HFFc6 (cell line): ENCODE data around the gene SPI1. TPM values are rescaled to one million over a fixed set of nuclear protein-coding genes. Genes with fewer than 3 reads are reported as not detected.

Experiments used
- DNase-seq: peaks from one replicate; pipeline ENCODE4 v3.0.0-alpha.2; 2018
- H3K27ac Mint-ChIP-seq: 2 replicates; pipeline ENCODE4 v1.8.0; 2020; ENCODE audit warnings: mild to moderate bottlenecking, mixed read lengths
- H3K27me3 Mint-ChIP-seq: 2 replicates; pipeline ENCODE4 v1.8.0; 2021; ENCODE audit warnings: mild to moderate bottlenecking, moderate library complexity, mixed read lengths; ENCODE audit not compliant: insufficient read depth
- H3K36me3 Mint-ChIP-seq: 2 replicates; pipeline ENCODE4 v1.8.0; 2021; ENCODE audit warnings: low read depth, mixed read lengths
- H3K4me1 Mint-ChIP-seq: 2 replicates; pipeline ENCODE4 v1.8.0; 2020; ENCODE audit warnings: low read depth, mixed read lengths
- H3K4me3 Mint-ChIP-seq: 2 replicates; pipeline ENCODE4 v1.8.0; 2020; ENCODE audit warnings: mild to moderate bottlenecking, moderate library complexity, mixed read lengths
- H3K9me3 Mint-ChIP-seq: 2 replicates; pipeline ENCODE4 v1.8.0; 2020; ENCODE audit warnings: mild to moderate bottlenecking, mixed read lengths
- total RNA-seq, 6 experiments: library from RNA; stranded (reverse); fragmentation: NEBNext Ultra II Directional; extraction: Animal tissue kit (Norgen Biotek cat#: 25700); gene quantifications; 2 replicates in 1 of 6; 3 replicates in 5 of 6; pipeline ENCODE4 v1.2.3, GENCODE V29; 2021
- TF ChIP-seq, protein P1 (sequence below): fragments of 200-600 bp; sonication (generic); IDR thresholded peaks from 2 replicates; pipeline ENCODE4 v1.5.0; 2021; ENCODE audit warnings: antibody characterized with exemption, mild to moderate bottlenecking

SPI1 gene
- total RNA-seq, 6 experiments from 2014 or later: not detected

DNA sequence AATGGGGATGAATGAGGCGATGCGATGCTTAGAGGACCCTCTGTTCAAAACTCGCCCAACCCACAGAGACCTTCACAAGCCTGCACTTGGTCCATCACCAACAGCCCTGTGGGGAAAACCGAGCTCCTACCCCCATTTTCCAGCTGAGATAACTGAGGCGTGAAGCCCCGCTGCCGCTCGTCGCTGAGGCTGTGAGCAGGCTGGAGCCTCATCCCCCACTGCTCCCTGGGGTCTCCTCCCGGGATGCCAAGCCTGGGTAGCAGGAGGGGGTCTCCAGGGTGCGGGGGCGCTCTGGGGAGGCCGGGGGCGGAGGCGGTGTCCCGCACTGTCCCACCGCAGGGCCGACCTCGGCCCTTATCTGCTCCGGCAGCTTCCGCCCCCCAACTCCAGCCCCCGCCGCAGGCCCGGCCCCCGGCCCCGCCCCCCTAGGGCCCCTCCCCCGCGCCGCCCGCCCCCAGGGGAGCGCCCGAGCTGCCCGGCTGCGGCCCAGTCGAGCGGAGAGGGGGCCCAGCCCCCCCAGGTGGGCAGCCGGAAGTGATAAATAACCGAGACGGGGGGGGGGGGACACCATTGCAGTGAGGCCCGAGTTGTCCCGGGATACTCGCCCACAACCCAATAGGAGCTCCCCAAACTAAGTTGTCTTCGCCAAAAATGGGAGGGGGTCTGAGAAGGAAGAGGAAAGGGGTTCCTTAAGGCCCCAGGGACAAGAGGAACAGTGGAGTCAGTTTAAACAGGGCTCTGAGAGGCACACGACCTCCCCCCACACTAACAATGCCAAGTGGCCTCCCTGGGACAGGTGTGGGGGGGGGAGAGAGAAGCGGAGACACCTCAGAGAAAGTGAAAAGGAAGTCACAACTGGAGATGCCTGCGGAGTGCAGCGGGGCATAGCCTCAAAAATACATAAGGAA is 21.8 kb upstream of the SPI1 start:
- H3K4me1 Mint-ChIP-seq: no peaks in the 10 kb centered on the region
- DNase-seq: no peak
- H3K27ac Mint-ChIP-seq: no peak overlapping the region
- H3K4me3 Mint-ChIP-seq: no peak overlapping the region
- H3K9me3 Mint-ChIP-seq: no peaks in the 10 kb centered on the region
- H3K27me3 Mint-ChIP-seq: no peaks in the 10 kb centered on the region
- TF ChIP-seq, protein P1, sequence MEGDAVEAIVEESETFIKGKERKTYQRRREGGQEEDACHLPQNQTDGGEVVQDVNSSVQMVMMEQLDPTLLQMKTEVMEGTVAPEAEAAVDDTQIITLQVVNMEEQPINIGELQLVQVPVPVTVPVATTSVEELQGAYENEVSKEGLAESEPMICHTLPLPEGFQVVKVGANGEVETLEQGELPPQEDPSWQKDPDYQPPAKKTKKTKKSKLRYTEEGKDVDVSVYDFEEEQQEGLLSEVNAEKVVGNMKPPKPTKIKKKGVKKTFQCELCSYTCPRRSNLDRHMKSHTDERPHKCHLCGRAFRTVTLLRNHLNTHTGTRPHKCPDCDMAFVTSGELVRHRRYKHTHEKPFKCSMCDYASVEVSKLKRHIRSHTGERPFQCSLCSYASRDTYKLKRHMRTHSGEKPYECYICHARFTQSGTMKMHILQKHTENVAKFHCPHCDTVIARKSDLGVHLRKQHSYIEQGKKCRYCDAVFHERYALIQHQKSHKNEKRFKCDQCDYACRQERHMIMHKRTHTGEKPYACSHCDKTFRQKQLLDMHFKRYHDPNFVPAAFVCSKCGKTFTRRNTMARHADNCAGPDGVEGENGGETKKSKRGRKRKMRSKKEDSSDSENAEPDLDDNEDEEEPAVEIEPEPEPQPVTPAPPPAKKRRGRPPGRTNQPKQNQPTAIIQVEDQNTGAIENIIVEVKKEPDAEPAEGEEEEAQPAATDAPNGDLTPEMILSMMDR: no peak
- no peaks in the 10 kb centered on the region for H3K36me3 Mint-ChIP-seq

DNA sequence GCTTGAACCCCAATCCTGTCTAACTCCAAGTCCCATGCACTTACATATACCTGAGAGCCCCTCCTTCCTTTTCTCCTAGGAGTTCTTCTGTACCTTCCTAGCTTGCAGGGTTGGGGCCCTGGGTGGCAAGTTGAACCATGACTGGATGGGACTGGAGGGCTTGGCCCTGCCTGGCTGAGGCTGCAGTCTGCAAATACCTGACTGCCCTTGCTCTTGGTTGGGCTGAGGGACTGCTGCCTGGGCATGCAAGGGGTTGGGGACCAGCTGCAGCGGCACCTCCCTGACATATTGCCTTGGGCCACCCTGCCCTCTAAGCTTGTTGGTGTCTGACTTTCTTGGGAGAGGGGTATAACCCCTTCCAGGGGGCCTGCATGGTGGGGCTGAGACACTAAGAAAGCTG is 20.2 kb upstream of the SPI1 start:
- Mint-ChIP-seq H3K36me3 (no peaks in the 10 kb centered on the region), H3K27me3 (no peaks in the 10 kb centered on the region), H3K4me1 (no peaks in the 10 kb centered on the region), H3K27ac (no peak overlapping the region), H3K9me3 (no peaks in the 10 kb centered on the region), H3K4me3 (no peak overlapping the region)
- no peak for DNase-seq
- TF ChIP-seq, protein P1: no peak

DNA sequence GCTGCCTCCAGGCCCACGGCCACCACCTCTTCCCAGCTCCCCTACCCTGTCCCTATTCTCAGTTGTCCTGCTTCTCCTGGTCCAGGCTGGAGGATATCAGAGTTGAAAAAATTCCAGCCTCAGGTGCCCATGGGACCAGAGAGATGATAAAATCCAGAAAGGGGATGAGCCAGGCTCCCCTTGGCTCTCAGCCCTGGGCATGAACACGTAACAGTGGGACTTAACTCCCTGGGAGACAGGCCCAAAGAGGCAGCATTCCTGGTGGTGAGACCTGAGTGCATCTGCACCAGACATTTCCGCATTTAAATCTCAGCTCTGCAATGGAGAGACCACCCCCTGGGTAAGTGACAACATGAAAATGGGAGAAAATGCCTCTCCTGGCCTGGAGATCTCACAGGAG is 19.7 kb upstream of the SPI1 start:
- Mint-ChIP-seq H3K27ac (no peak overlapping the region), H3K9me3 (no peaks in the 10 kb centered on the region), H3K27me3 (no peaks in the 10 kb centered on the region), H3K36me3 (no peaks in the 10 kb centered on the region), H3K4me1 (no peaks in the 10 kb centered on the region), H3K4me3 (no peak overlapping the region)
- TF ChIP-seq, protein P1: no peak
- no peak for DNase-seq

DNA sequence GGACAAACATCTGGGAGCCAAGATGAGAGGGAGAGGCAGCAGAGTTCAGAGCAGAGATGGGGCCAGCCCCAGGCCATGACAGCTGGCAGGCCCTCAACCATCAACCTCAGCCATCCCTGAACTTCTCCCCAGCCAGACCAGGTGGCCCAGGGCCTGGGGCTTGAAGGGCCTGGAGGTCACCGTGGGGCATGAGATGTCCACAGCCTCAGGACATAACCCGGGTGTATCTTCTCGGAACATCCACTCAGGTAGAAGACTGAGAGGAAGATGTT is 17.6 kb upstream of the SPI1 start:
- DNase-seq: no peak

DNA sequence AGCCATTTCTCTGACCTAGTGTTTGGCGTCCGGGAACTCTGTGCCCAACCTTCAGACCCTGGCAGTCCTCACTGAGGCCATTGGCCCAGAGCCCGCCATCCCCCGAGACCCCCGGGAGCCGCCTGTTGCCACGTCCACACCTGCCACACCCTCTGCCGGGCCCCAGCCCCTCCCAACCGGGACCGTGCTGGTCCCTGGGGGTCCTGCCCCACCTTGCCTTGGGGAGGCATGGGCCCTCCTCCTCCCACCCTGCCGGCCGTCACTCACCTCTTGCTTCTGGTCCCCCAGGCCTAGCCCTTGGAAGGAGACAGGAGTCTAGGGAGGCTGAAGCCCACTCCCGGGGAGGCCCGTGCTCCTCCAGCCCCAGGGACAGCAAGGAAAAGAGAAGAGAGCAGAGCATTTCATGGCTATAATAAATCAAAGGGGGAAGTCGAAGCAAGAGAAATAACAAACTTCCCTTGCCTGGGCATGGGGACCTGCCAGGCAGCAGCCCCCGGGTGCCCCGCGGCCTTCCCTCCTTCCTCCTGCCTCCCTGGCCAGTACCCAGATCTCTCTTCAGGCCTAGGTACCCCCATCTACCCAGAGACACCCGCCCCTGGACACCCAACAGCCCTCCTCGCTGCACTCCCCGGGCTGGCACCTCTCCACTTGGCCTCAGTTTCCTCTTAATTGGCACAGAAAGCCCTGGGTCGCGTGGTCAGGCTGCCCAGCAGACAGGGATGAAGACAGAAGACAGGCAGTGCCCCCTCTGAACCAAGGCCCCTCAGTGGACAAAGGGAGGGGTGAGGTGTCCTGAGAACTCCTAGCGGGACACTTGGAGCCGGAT is 17.1 kb upstream of the SPI1 start:
- Mint-ChIP-seq H3K27ac (no peak overlapping the region), H3K9me3 (no peaks in the 10 kb centered on the region), H3K27me3 (no peaks in the 10 kb centered on the region), H3K36me3 (no peaks in the 10 kb centered on the region), H3K4me3 (no peak overlapping the region), H3K4me1 (peaks cover 5% of the 10 kb centered on the region; the same call in 1 of the 2 replicates)
- no peak for DNase-seq
- TF ChIP-seq, protein P1: no peak

More for the DNA sequence above, 17.6 kb upstream of the SPI1 start:
- Mint-ChIP-seq H3K4me1 (peaks cover 4% of the 10 kb centered on the region; the same call in 1 of the 2 replicates), H3K27me3 (no peaks in the 10 kb centered on the region), H3K27ac (no peak overlapping the region), H3K36me3 (no peaks in the 10 kb centered on the region), H3K9me3 (no peaks in the 10 kb centered on the region), H3K4me3 (no peak overlapping the region)
- TF ChIP-seq, protein P1: no peak
